ENCODE measurements around the gene ESPL1. TPM values are rescaled to one million over a fixed set of nuclear protein-coding genes. Genes with fewer than 3 reads are reported as not detected.
"Not testable (repeated sequence)": the region's sequence is repeated elsewhere in the genome, so short reads cannot be mapped to it uniquely, and the experiment has no call there.

Gene ESPL1
- total RNA-seq, 1 experiment from 2014 or later, result 54.6 TPM

DNA sequence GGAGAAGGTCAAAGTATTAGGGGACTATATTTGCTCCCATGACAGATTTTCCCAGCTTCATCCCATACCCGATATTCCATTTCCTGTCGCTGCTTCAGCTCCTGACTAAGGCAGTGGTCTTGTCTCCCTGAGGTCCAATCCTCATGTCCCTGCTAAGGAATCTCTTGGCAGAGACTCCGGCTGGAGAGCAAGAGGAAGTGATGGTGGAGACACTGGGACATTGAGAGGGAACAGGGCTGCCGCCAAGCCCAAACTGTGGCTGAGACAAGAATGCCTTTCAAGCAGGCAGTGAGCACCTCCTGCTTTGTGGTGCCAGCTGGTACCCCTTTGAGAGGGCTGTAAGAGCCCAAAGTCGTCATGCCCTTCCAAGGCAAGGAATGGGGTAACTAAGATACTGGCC is 62.6 kb downstream of the ESPL1 start:
- Histone ChIP-seq H3K27me3 (ENCODE audit: control insufficient read depth, insufficient read depth, low read length) (no peaks in the 10 kb centered on the region), H3K4me3 (ENCODE audit: low read depth in 2 of 2, low read length in 2 of 2) (no peak overlapping the region), H3K36me3 (ENCODE audit: control insufficient read depth, insufficient read depth, low read length) (no peaks in the 10 kb centered on the region), H3K9me3 (ENCODE audit: control insufficient read depth, insufficient read depth, low read depth, low read length) (no peaks in the 10 kb centered on the region), H3K27ac (ENCODE audit: low read length) (no peak overlapping the region), H3K4me1 (ENCODE audit: control insufficient read depth, insufficient read depth, low read length) (no peaks in the 10 kb centered on the region; the same call in 1 of the 2 replicates)
- TF ChIP-seq, protein P1, sequence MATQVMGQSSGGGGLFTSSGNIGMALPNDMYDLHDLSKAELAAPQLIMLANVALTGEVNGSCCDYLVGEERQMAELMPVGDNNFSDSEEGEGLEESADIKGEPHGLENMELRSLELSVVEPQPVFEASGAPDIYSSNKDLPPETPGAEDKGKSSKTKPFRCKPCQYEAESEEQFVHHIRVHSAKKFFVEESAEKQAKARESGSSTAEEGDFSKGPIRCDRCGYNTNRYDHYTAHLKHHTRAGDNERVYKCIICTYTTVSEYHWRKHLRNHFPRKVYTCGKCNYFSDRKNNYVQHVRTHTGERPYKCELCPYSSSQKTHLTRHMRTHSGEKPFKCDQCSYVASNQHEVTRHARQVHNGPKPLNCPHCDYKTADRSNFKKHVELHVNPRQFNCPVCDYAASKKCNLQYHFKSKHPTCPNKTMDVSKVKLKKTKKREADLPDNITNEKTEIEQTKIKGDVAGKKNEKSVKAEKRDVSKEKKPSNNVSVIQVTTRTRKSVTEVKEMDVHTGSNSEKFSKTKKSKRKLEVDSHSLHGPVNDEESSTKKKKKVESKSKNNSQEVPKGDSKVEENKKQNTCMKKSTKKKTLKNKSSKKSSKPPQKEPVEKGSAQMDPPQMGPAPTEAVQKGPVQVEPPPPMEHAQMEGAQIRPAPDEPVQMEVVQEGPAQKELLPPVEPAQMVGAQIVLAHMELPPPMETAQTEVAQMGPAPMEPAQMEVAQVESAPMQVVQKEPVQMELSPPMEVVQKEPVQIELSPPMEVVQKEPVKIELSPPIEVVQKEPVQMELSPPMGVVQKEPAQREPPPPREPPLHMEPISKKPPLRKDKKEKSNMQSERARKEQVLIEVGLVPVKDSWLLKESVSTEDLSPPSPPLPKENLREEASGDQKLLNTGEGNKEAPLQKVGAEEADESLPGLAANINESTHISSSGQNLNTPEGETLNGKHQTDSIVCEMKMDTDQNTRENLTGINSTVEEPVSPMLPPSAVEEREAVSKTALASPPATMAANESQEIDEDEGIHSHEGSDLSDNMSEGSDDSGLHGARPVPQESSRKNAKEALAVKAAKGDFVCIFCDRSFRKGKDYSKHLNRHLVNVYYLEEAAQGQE (IDR thresholded peaks at IDR 0.05; ENCODE audit: insufficient read depth in 1 of 2, low read depth in 2 of 2, low read length in 1 of 2), result no peak
- TF ChIP-seq POLR2AphosphoS5 (IDR thresholded peaks at IDR 0.05; ENCODE audit: low read depth, low read length) (no peak), TCF7L2 (IDR thresholded peaks at IDR 0.05; ENCODE audit: low read depth, low read length) (no peak), SIN3A (IDR thresholded peaks at IDR 0.05; ENCODE audit: borderline replicate concordance, insufficient read depth, low read depth, low read length) (no peak)
- TF ChIP-seq, protein P2, sequence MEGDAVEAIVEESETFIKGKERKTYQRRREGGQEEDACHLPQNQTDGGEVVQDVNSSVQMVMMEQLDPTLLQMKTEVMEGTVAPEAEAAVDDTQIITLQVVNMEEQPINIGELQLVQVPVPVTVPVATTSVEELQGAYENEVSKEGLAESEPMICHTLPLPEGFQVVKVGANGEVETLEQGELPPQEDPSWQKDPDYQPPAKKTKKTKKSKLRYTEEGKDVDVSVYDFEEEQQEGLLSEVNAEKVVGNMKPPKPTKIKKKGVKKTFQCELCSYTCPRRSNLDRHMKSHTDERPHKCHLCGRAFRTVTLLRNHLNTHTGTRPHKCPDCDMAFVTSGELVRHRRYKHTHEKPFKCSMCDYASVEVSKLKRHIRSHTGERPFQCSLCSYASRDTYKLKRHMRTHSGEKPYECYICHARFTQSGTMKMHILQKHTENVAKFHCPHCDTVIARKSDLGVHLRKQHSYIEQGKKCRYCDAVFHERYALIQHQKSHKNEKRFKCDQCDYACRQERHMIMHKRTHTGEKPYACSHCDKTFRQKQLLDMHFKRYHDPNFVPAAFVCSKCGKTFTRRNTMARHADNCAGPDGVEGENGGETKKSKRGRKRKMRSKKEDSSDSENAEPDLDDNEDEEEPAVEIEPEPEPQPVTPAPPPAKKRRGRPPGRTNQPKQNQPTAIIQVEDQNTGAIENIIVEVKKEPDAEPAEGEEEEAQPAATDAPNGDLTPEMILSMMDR (IDR thresholded peaks at IDR 0.05), result no peak
- ChIA-PET CTCF (interaction anchor here (0.8 to 1.0 kb wide), 2 partner anchors 9 to 22 kb away, joined by 4 read pairs; partner anchors contain the start of gene AAAS), POLR2A (no interaction called here)
- ATAC-seq (no peak), DNase-seq (ENCODE audit: low read depth, low spot score) (no peak)
- intact Hi-C loops (cut with micrococcal nuclease; ENCODE audit: unreplicated experiment) (no loop called here), in situ Hi-C loops (cut with HindIII; ENCODE audit: low pct_unique_long_range_greater_than_20kb, low sequenced_read_pairs) (no loop called here)
- BruUV-seq (replicated peaks), result no TSS peak

- H3K9me3 ChIP-seq (ENCODE audit: control insufficient read depth, insufficient read depth, low read depth, low read length); H3K4me1 ChIP-seq (ENCODE audit: control insufficient read depth, insufficient read depth, low read length); H3K36me3 ChIP-seq (ENCODE audit: control insufficient read depth, insufficient read depth, low read length); H3K27ac ChIP-seq (ENCODE audit: low read length); H3K4me3 ChIP-seq (ENCODE audit: low read depth in 2 of 2, low read length in 2 of 2); in situ Hi-C loops (cut with HindIII; ENCODE audit: low pct_unique_long_range_greater_than_20kb, low sequenced_read_pairs); H3K27me3 ChIP-seq (ENCODE audit: control insufficient read depth, insufficient read depth, low read length); DNase-seq (ENCODE audit: low read depth, low spot score); ATAC-seq; POLR2A ChIA-PET; intact Hi-C loops (cut with micrococcal nuclease; ENCODE audit: unreplicated experiment); BruUV-seq (replicated peaks): not testable (repeated sequence)
- CTCF ChIA-PET, result interaction anchor here (0.6 kb wide), 1 partner anchor 1307 kb away, joined by 3 read pairs; no protein-coding TSS in a partner anchor
Measured at GRCh38 chr12:53332339-53332738, 64.2 kb downstream of the ESPL1 start.

- POLR2A ChIA-PET, result no interaction called here
- intact Hi-C loops (cut with micrococcal nuclease; ENCODE audit: unreplicated experiment), result no loop called here
- Histone ChIP-seq H3K27ac (ENCODE audit: low read length) (no peak overlapping the region), H3K36me3 (ENCODE audit: control insufficient read depth, insufficient read depth, low read length) (no peaks in the 10 kb centered on the region), H3K4me3 (ENCODE audit: low read depth in 2 of 2, low read length in 2 of 2) (no peak overlapping the region), H3K9me3 (ENCODE audit: control insufficient read depth, insufficient read depth, low read depth, low read length) (no peaks in the 10 kb centered on the region), H3K27me3 (ENCODE audit: control insufficient read depth, insufficient read depth, low read length) (no peaks in the 10 kb centered on the region), H3K4me1 (ENCODE audit: control insufficient read depth, insufficient read depth, low read length) (no peaks in the 10 kb centered on the region)
- no peak for DNase-seq (ENCODE audit: low read depth, low spot score)
- BruUV-seq (replicated peaks), result no TSS peak
- in situ Hi-C loops (cut with HindIII; ENCODE audit: low pct_unique_long_range_greater_than_20kb, low sequenced_read_pairs), result no loop called here
- TF ChIP-seq, protein P1 (IDR thresholded peaks at IDR 0.05; ENCODE audit: insufficient read depth in 1 of 2, low read depth in 2 of 2, low read length in 1 of 2), result no peak
- TF ChIP-seq POLR2AphosphoS5 (IDR thresholded peaks at IDR 0.05; ENCODE audit: low read depth, low read length) (no peak), TCF7L2 (IDR thresholded peaks at IDR 0.05; ENCODE audit: low read depth, low read length) (no peak), SIN3A (IDR thresholded peaks at IDR 0.05; ENCODE audit: borderline replicate concordance, insufficient read depth, low read depth, low read length) (no peak)
- TF ChIP-seq, protein P2 (IDR thresholded peaks at IDR 0.05), result no peak
- ATAC-seq, result no peak
- CTCF ChIA-PET, result no interaction called here
Measured at GRCh38 chr12:53332744-53333143, 64.6 kb downstream of the ESPL1 start.

Data from Panc1 (cell line).